KMS-11 (cell line): ENCODE data around the gene OPRM1.

Experiments used
- H2AFZ ChIP-seq: fragments of 200-600 bp; sonication (generic); 2 replicates; pipeline ENCODE4 v1.6.1; 2016; ENCODE audit warnings: antibody characterized with exemption, mixed run types, low read depth
- H3K27ac ChIP-seq: fragments of 200-600 bp; sonication (generic); 2 replicates; pipeline ENCODE4 v1.6.1; 2016; ENCODE audit warnings: mild to moderate bottlenecking, mixed run types
- H3K27me3 ChIP-seq: fragments of 200-600 bp; sonication (generic); 2 replicates; pipeline ENCODE4 v1.6.1; 2017; ENCODE audit warnings: mild to moderate bottlenecking, low read depth, mixed run types, moderate library complexity; ENCODE audit not compliant: insufficient read depth
- H3K36me3 ChIP-seq: fragments of 200-600 bp; sonication (generic); 2 replicates; pipeline ENCODE4 v1.6.1; 2017; ENCODE audit warnings: mild to moderate bottlenecking, mixed run types; ENCODE audit not compliant: insufficient read depth
- H3K4me1 ChIP-seq: fragments of 200-600 bp; sonication (generic); 2 replicates; pipeline ENCODE4 v1.6.1; 2016; ENCODE audit warnings: mild to moderate bottlenecking, low read depth, mixed run types; ENCODE audit not compliant: poor library complexity, severe bottlenecking
- H3K4me2 ChIP-seq: fragments of 200-600 bp; sonication (generic); 2 replicates; pipeline ENCODE4 v1.7.0; 2016; ENCODE audit warnings: mild to moderate bottlenecking, mixed run types
- H3K4me3 ChIP-seq: fragments of 200-600 bp; sonication (generic); IDR thresholded peaks from 2 replicates; pipeline ENCODE4 v1.6.1; 2017; ENCODE audit warnings: low read depth, low read length, mixed read lengths; ENCODE audit not compliant: insufficient read depth
- H3K79me2 ChIP-seq: fragments of 200-600 bp; sonication (generic); 2 replicates; pipeline ENCODE4 v1.6.1; 2016; ENCODE audit warnings: low read depth, mixed run types; ENCODE audit not compliant: insufficient read depth
- H3K9ac ChIP-seq: fragments of 200-600 bp; sonication (generic); 2 replicates; pipeline ENCODE4 v1.6.1; 2016; ENCODE audit warnings: mild to moderate bottlenecking, mixed run types
- H4K20me1 ChIP-seq: fragments of 200-600 bp; sonication (generic); 2 replicates; pipeline ENCODE4 v1.6.1; 2016; ENCODE audit warnings: mild to moderate bottlenecking, mixed run types; ENCODE audit not compliant: insufficient read depth
- TF ChIP-seq, protein P1 (sequence below): fragments of 200-600 bp; sonication (generic); conservative IDR thresholded peaks from 2 replicates; pipeline ENCODE4 v1.6.1; 2017; ENCODE audit warnings: low read depth, mild to moderate bottlenecking, antibody characterized with exemption, low read length, moderate library complexity, mixed read lengths

The OPRM1 gene

DNA sequence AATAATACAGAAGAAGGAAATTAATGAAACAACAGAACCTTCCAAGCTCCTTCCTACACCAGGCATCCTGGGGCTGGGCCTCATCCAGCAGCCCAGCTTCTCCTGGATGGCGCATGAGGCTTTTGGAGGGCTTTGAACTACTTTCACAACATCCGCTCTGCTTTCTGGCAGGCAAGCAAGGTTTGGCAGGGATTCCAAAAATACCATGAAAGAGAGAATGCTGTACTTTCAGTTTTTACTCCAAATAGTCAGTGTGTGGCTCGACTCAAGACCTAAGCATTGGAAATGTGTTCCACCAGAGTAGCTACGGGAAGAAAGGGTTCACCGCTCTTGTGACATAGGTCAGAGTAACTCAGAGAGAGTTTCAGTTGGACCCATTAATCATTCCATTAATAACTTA lies 125.4 kb downstream of the OPRM1 start:
- no peaks in the 10 kb centered on the region for H3K36me3 ChIP-seq
- H3K27ac ChIP-seq, result no peak overlapping the region
- no peak overlapping the region for H3K9ac ChIP-seq
- H3K79me2 ChIP-seq, result no peaks in the 10 kb centered on the region
- no peak overlapping the region for H2AFZ ChIP-seq
- H3K4me1 ChIP-seq, result peaks cover 14% of the 10 kb centered on the region
- H4K20me1 ChIP-seq, result no peaks in the 10 kb centered on the region
- H3K4me2 ChIP-seq, result no peak overlapping the region
- H3K4me3 ChIP-seq, result no peak overlapping the region
- H3K27me3 ChIP-seq, result no peaks in the 10 kb centered on the region
- TF ChIP-seq, protein P1, sequence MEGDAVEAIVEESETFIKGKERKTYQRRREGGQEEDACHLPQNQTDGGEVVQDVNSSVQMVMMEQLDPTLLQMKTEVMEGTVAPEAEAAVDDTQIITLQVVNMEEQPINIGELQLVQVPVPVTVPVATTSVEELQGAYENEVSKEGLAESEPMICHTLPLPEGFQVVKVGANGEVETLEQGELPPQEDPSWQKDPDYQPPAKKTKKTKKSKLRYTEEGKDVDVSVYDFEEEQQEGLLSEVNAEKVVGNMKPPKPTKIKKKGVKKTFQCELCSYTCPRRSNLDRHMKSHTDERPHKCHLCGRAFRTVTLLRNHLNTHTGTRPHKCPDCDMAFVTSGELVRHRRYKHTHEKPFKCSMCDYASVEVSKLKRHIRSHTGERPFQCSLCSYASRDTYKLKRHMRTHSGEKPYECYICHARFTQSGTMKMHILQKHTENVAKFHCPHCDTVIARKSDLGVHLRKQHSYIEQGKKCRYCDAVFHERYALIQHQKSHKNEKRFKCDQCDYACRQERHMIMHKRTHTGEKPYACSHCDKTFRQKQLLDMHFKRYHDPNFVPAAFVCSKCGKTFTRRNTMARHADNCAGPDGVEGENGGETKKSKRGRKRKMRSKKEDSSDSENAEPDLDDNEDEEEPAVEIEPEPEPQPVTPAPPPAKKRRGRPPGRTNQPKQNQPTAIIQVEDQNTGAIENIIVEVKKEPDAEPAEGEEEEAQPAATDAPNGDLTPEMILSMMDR, result no peak

GRCh38 chr6:154165478-154165877 lies 126.4 kb downstream of the OPRM1 start:
- no peak overlapping the region for H2AFZ ChIP-seq
- no peak overlapping the region for H3K27ac ChIP-seq
- TF ChIP-seq, protein P1, result no peak
- no peaks in the 10 kb centered on the region for H3K27me3 ChIP-seq
- H3K36me3 ChIP-seq, result no peaks in the 10 kb centered on the region
- no peaks in the 10 kb centered on the region for H4K20me1 ChIP-seq
- no peak overlapping the region for H3K4me3 ChIP-seq
- no peaks in the 10 kb centered on the region for H3K79me2 ChIP-seq
- H3K4me2 ChIP-seq, result no peak overlapping the region
- H3K9ac ChIP-seq, result no peak overlapping the region
- H3K4me1 ChIP-seq, result peaks cover 14% of the 10 kb centered on the region

DNA sequence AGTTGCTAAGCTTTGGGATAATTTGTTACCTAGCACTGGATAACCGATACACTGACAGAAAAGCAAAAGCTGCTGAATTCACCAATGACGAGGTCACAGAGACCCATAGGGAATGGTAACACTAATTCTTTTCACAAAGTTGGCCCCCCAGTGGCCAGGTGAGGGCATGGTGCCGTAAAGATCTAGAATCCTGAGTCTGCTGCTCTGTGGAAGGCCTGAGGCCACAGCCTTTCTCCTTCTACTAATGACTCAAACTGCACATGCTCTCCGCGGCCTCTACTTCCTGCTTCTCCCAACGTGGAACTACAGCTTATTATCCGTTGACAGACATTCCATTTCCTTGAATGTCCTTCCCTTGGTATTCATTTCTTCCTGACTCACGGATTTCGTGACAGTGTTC lies 127.1 kb downstream of the OPRM1 start:
- Histone ChIP-seq H3K27me3 (no peaks in the 10 kb centered on the region), H3K4me2 (no peak overlapping the region), H3K9ac (no peak overlapping the region), H3K36me3 (no peaks in the 10 kb centered on the region), H3K79me2 (no peaks in the 10 kb centered on the region), H3K4me1 (peaks cover 13% of the 10 kb centered on the region), H4K20me1 (no peaks in the 10 kb centered on the region), H3K27ac (no peak overlapping the region), H2AFZ (no peak overlapping the region), H3K4me3 (no peak overlapping the region)
- TF ChIP-seq, protein P1, result no peak

DNA sequence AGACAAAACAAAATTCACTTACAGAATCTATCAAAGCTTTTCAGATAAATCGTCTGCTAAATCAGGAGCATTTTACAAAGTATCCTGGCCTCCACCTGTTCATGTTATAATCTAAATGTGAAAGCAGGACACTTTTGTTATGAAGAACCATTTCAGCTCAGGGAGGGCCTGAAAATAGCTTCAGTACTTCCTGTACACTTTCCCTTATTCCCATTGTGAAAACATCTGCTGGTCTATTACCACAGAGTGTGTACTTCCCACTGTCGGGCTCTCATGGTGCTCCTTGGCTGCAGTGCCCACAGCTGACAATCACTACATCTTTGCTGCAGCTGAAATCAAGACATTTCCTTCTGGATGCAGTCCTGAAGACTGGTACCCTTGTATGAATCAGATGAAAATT lies 128.1 kb downstream of the OPRM1 start:
- no peaks in the 10 kb centered on the region for H4K20me1 ChIP-seq
- H3K4me3 ChIP-seq, result no peak overlapping the region
- no peak overlapping the region for H3K9ac ChIP-seq
- no peaks in the 10 kb centered on the region for H3K27me3 ChIP-seq
- no peak overlapping the region for H2AFZ ChIP-seq
- no peaks in the 10 kb centered on the region for H3K36me3 ChIP-seq
- TF ChIP-seq, protein P1, result no peak
- H3K4me2 ChIP-seq, result no peak overlapping the region
- H3K27ac ChIP-seq, result no peak overlapping the region
- peaks cover 3% of the 10 kb centered on the region for H3K4me1 ChIP-seq
- no peaks in the 10 kb centered on the region for H3K79me2 ChIP-seq
